Stimulated activated effector memory CD8-positive, alpha-beta T cell treated with anti-CD3 and anti-CD28 coated beads, Interleukin-12 subunit alpha, Interleukin-12 subunit beta, amount 100 ng/mL, for 72 hours (primary cell): ENCODE data around the gene C5AR2.
A peak's percentile ranks its signal among the peaks of the same experiment; 100 is the strongest.
"Not testable (repeated sequence)": the region's sequence is repeated elsewhere in the genome, so short reads cannot be mapped to it uniquely, and the experiment has no call there.

Experiments used
- ATAC-seq: fragments of 150-1000 bp; cut with Tn5 transposase; 2 replicates; pipeline ENCODE4 v1.10.0; 2021
- DNase-seq, 2 donors: peaks; one replicate each; pipeline ENCODE4 v3.0.0; 2021 to 2022; ENCODE audit warnings: low spot score in 2 of 2
- H3K27ac Mint-ChIP-seq: one replicate; pipeline ENCODE4 v1.8.0; 2022; ENCODE audit warnings: mild to moderate bottlenecking, mixed read lengths
- H3K36me3 Mint-ChIP-seq: one replicate; pipeline ENCODE4 v1.8.0; 2022; ENCODE audit warnings: mild to moderate bottlenecking, mixed read lengths
- H3K4me1 Mint-ChIP-seq: one replicate; pipeline ENCODE4 v1.8.0; 2022; ENCODE audit warnings: mixed read lengths
- H3K4me3 Mint-ChIP-seq: one replicate; pipeline ENCODE4 v1.8.0; 2022; ENCODE audit warnings: mild to moderate bottlenecking, mixed read lengths
- H3K9me3 Mint-ChIP-seq: one replicate; pipeline ENCODE4 v1.8.0; 2022; ENCODE audit warnings: mixed read lengths

C5AR2 gene

DNA sequence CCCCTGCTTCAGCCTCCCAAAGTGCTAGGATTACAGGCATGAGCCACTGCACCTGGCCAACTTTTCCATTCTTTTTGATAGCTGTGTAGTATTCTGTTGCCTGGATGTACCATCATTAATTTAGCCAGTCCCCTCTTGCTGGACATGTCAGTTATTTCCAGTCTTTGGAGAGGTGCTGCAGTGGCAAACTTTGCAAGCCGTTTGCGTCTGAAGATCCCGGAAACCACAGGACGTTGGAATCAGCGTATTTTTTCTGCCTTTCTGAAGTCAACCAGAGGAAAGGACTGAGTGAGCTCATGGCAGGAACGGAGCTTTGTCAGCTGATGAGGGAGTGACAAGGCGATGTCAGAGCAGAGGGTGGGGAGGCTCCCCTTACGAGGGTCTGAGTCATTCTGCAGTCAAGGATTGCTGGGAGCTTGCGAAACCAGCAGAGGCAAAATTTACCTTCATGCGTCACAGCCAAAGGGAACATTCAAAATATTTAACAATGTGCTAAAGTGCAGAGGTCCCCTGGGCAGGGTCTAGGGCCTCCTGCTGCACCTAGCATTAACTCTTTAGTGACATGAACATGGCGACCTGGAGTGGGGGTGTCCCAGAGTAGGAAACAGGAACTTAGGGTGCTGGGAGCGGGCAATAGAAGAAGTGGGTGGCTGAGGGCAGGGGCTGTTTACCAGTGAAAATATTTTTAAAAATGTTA lies 16.7 kb upstream of the C5AR2 start:
- H3K4me3 Mint-ChIP-seq = no peak overlapping the region
- H3K27ac Mint-ChIP-seq = no peak overlapping the region
- DNase-seq (no peak), ATAC-seq (peak; percentile 90)
- H3K36me3 Mint-ChIP-seq = no peaks in the 10 kb centered on the region
- no peaks in the 10 kb centered on the region for H3K9me3 Mint-ChIP-seq
- peaks cover 5% of the 10 kb centered on the region for H3K4me1 Mint-ChIP-seq

DNA sequence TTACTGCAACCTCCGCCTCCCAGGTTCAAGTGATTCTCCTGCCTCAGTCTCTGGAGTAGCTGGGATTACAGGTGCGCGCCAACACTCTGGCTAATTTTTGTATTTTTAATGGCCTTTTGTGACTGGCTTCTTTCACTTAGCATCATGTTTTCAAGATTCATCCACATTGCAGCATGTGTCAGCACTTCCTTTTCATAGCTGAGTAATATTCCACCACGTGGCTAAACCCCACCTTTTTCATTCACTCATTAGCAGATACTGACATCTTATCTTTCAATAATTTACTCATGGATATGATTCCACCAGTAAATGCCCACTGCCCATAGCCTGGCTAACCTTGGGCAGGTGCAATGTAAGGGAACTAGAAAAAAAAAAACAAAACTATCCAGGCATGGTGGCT lies 15.5 kb upstream of the C5AR2 start:
- no peak overlapping the region for H3K4me3 Mint-ChIP-seq
- H3K36me3 Mint-ChIP-seq = no peaks in the 10 kb centered on the region
- DNase-seq (no peak), ATAC-seq (no peak)
- no peaks in the 10 kb centered on the region for H3K9me3 Mint-ChIP-seq
- no peak overlapping the region for H3K27ac Mint-ChIP-seq
- H3K4me1 Mint-ChIP-seq = peaks cover 5% of the 10 kb centered on the region

DNA sequence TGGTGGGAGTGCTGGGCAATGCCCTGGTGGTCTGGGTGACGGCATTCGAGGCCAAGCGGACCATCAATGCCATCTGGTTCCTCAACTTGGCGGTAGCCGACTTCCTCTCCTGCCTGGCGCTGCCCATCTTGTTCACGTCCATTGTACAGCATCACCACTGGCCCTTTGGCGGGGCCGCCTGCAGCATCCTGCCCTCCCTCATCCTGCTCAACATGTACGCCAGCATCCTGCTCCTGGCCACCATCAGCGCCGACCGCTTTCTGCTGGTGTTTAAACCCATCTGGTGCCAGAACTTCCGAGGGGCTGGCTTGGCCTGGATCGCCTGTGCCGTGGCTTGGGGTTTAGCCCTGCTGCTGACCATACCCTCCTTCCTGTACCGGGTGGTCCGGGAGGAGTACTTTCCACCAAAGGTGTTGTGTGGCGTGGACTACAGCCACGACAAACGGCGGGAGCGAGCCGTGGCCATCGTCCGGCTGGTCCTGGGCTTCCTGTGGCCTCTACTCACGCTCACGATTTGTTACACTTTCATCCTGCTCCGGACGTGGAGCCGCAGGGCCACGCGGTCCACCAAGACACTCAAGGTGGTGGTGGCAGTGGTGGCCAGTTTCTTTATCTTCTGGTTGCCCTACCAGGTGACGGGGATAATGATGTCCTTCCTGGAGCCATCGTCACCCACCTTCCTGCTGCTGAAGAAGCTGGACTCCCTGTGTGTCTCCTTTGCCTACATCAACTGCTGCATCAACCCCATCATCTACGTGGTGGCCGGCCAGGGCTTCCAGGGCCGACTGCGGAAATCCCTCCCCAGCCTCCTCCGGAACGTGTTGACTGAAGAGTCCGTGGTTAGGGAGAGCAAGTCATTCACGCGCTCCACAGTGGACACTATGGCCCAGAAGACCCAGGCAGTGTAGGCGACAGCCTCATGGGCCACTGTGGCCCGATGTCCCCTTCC lies 11.8 kb upstream of the C5AR2 start:
- no peak for ATAC-seq
- DNase-seq = no peak
- Mint-ChIP-seq H3K27ac (no peak overlapping the region), H3K9me3 (no peaks in the 10 kb centered on the region), H3K36me3 (no peaks in the 10 kb centered on the region), H3K4me1 (peaks cover 5% of the 10 kb centered on the region), H3K4me3 (no peak overlapping the region)

DNA sequence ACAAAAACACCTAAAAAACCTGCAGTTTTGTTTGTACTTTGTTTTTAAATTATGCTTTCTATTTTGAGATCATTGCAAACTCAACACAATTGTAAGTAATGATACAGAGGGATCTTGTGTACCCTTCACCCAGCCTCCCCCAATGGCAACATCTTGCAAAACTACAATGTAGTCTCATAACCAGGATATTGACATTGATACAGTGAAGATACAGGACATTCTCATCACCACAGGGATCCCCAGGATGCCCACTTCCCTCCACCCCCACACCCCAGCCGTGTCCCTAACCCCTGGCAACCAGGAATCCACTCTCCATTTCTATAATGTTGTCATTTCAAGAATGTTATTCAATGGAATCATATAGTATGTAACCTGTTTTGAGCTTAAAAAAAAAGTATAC lies 10.3 kb upstream of the C5AR2 start:
- Mint-ChIP-seq H3K4me1 (no peaks in the 10 kb centered on the region), H3K27ac (no peak overlapping the region), H3K36me3 (no peaks in the 10 kb centered on the region), H3K9me3 (no peaks in the 10 kb centered on the region), H3K4me3 (no peak overlapping the region)
- DNase-seq = no peak
- ATAC-seq = no peak

DNA sequence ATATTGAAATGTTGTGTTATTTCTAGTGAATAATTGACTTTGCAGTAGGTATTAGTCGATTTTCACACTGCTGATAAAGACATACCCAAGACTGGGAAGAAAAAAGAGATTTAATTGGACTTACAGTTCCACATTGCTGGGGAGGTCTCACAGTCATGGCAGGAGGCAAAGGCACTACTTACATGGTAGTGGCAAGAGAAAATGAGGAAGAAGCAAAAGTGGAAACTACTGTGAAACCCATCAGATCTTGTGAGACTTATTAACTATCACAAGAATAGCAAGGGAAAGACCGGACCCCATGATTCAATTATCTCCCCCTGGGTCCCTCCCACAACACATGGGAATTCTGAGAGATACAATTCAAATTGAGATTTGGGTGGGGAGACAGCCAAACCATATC lies 9.9 kb upstream of the C5AR2 start:
- DNase-seq (no peak), ATAC-seq (no peak)
- Mint-ChIP-seq H3K36me3 (no peaks in the 10 kb centered on the region), H3K27ac (no peak overlapping the region), H3K4me3 (no peak overlapping the region), H3K9me3 (no peaks in the 10 kb centered on the region), H3K4me1 (no peaks in the 10 kb centered on the region)

DNA sequence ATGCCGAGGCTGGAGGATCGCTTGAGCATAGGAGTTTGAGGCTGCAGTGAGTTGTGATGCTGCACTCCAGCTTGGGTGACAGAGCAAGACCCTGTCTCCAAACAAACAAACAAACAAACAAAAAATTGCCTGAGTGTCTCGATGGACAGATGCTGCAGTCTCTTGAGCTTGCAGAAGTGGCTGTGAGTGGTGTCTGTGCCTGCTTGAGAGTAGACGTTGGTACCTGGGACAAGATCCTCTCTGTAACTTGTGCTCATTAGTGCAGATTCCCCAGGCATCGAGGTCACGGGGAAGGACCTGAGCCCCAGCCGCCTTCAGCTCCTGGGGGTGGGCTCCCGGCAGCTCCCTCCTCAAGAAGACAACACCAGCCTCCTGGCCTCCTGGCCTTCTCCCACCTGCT lies 8.6 kb upstream of the C5AR2 start:
- ATAC-seq = no peak
- no peaks in the 10 kb centered on the region for H3K36me3 Mint-ChIP-seq
- H3K9me3 Mint-ChIP-seq = no peaks in the 10 kb centered on the region
- no peak overlapping the region for H3K27ac Mint-ChIP-seq
- no peak overlapping the region for H3K4me3 Mint-ChIP-seq
- no peaks in the 10 kb centered on the region for H3K4me1 Mint-ChIP-seq
- DNase-seq = no peak

DNA sequence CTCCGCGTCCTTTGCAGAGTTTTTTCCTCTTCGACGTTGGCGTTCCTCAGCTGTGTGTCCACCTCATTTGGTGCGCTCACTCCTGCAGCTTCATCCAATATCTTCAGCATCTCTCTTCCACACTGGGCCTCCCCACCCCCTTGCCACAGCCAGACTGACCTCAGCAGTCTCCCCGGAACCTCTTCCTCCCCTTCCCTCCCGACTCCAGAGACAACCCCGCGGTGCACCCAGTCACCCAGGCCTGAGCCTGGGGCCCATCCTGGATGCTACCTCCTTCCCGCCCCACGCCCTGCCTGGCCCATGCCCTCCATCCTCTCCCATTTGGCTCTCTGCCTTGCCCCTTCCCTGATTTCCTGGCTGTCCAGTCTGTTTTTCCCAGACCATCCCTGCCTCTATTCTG lies 8.1 kb upstream of the C5AR2 start:
- Mint-ChIP-seq H3K4me1 (no peaks in the 10 kb centered on the region), H3K4me3 (no peak overlapping the region), H3K36me3 (no peaks in the 10 kb centered on the region), H3K27ac (no peak overlapping the region), H3K9me3 (no peaks in the 10 kb centered on the region)
- DNase-seq (no peak), ATAC-seq (no peak)

DNA sequence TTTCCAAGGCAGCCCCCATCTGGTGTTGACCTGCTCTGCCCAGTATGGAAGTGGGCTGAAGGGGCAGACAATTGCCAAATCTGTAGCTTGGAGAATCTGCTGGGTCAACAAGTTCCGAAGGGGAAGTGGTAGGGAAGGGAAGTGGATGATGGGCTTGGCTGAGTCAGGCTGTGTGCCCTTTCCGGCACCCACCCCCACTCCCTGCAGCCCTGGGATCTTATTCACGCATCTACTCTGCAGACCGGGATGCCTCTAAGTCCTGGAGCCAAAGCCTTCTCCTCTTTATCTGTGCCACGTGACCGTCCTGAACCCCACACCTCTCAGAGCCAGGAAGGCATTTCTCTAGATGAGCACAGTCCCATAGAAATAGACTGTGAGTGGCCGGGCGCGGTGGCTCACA lies 7.5 kb upstream of the C5AR2 start:
- H3K27ac Mint-ChIP-seq = no peak overlapping the region
- H3K36me3 Mint-ChIP-seq = no peaks in the 10 kb centered on the region
- ATAC-seq (no peak), DNase-seq (no peak)
- no peak overlapping the region for H3K4me3 Mint-ChIP-seq
- no peaks in the 10 kb centered on the region for H3K9me3 Mint-ChIP-seq
- H3K4me1 Mint-ChIP-seq = no peaks in the 10 kb centered on the region

DNA sequence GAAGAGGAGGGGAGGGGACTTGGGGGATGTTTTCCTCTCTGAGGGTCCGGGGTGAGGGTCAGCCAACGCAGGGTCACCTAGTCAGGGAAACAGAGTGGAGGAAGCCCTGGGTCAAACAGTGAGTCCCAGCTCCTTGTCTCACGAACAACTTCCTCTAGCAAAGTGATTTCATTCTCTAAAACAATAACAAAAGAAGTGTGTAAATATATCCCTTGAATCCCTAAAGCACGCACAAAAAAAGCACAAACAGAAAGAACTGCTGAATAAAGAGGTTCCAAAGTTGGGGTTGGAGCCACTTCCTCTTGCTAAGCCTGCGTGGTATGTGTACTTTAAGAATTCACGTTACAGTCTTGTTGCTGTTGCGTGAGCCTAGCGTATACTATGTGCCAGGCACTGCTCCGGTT lies 1.5 kb upstream of the C5AR2 start:
- no peak overlapping the region for H3K27ac Mint-ChIP-seq
- no peaks in the 10 kb centered on the region for H3K36me3 Mint-ChIP-seq
- H3K9me3 Mint-ChIP-seq = no peaks in the 10 kb centered on the region
- DNase-seq = no peak
- no peaks in the 10 kb centered on the region for H3K4me1 Mint-ChIP-seq
- no peak overlapping the region for H3K4me3 Mint-ChIP-seq
- no peak for ATAC-seq

DNA sequence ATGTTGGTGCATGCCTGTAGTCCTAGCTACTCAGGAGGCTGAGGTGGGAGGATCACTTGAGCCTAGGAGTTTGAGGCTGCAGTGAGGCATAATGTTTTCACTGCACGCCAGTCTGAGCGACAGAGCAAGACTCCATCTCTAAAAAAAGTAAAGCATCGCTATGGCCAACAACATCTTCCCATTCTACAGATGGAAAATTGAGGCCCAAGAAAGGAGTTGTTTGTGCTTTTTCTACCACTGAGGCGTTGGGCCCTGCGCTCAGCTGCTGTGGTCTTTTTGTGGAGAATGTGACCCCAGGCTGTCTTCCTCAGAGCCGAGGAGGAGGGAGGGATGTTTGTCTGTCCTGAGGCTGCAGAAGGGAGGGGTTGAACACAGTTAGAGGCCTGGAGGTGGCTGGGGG lies 485 bp upstream of the C5AR2 start:
- Mint-ChIP-seq H3K4me3 (no peak overlapping the region), H3K9me3 (no peaks in the 10 kb centered on the region), H3K36me3 (no peaks in the 10 kb centered on the region), H3K27ac (no peak overlapping the region), H3K4me1 (peaks cover 5% of the 10 kb centered on the region)
- ATAC-seq = no peak
- no peak for DNase-seq

DNA sequence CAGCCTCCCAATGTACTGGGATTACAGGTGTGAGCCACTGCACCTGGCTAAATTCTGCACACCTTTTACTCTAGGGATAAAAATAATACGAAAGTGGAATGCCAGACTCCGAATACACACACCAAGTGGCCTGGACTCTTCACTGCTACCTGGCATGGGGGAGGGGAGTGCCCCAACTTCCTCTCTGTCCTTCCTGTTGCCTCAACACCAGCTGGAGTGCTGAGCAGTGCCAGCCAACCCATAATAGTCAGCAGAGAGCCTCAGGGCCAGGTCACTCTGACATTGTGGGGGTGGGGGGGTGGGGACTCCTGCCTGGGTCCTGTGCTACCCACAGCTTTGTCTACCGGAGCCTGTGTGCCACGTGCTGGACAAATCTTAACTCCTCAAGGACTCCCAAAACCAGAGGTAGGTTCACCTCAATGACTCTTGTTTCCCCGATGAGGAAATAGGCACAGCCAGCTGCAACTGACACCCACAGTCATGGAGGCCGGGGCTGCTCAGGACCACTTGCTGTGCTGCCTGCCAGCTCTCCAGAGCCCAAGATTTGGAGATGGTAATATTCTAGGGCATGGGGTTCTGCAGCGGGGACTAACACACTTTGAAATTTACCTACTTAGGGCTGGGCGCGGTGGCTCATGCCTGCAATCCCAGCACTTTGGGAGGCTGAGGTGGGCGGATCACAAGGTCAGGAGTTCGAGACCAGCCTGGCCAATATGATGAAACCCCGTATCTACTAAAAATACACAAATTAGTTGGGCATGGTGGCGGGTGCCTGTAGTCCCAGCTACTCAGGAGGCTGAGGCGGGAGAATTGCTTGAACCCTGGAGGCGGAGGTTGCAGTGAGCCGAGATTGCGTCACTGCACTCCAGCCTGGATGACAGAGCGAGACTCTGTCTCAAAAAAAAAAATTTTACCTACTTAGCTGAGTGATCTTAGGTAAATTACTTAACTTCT lies 5.1 kb downstream of the C5AR2 start:
- H3K4me3 Mint-ChIP-seq = peak overlapping the region; percentile 22
- H3K4me1 Mint-ChIP-seq = peaks cover 13% of the 10 kb centered on the region
- peak overlapping the region; percentile 90 for H3K27ac Mint-ChIP-seq
- peak; percentile 47 for ATAC-seq
- H3K9me3 Mint-ChIP-seq, H3K36me3 Mint-ChIP-seq, DNase-seq: not testable (repeated sequence)

DNA sequence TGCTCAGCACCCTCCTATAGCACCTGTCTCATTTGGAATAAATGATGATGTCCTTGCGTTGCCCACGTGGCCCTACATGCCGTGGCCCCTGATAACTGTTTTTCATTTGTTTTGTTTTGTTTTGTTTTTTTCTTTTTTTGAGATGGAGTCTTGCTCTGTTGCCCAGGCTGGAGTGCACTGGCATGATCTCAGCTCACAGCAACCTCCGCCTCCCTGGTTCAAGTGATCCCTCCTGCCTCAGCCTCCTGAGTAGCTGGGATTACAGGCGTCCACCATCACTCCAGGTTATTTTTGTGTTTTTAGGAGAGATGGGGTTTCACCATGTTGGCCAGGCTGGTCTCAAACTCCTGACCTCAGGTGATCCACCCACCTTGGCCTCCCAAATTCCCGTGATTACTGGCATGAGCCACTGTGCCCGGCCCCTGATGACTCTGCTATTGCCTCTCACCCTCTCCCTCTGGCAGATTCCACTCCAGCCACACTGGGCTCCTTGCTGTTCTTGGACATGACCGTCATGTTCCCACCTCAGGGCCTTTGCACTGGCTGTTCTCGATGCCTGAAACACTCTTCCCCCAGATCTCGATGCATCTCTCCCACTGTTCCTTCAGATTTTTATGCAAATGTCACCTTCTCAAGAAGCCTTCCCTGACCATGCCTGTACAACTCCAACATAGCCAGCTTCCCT lies 7.4 kb downstream of the C5AR2 start:
- Mint-ChIP-seq H3K4me1 (peaks cover 13% of the 10 kb centered on the region), H3K36me3 (no peaks in the 10 kb centered on the region), H3K4me3 (no peak overlapping the region), H3K9me3 (no peaks in the 10 kb centered on the region), H3K27ac (no peak overlapping the region)
- ATAC-seq (no peak), DNase-seq (no peak)

DNA sequence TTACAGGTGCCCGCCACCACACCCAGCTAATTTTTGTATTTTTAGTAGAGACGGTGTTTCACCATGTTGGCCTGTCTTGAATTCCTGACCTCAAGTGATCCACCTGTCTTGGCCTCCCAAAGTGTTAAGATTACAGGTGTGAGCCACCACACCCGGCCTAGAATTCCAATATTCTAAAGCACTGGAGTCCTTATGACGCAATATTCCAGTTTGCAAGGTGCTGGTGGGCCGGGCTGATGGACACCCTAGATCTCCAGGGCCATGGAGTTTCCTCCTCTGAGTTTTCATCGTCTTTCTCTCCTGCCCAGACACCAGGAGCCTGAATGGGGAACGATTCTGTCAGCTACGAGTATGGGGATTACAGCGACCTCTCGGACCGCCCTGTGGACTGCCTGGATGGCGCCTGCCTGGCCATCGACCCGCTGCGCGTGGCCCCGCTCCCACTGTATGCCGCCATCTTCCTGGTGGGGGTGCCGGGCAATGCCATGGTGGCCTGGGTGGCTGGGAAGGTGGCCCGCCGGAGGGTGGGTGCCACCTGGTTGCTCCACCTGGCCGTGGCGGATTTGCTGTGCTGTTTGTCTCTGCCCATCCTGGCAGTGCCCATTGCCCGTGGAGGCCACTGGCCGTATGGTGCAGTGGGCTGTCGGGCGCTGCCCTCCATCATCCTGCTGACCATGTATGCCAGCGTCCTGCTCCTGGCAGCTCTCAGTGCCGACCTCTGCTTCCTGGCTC lies 8.7 kb downstream of the C5AR2 start:
- H3K27ac Mint-ChIP-seq = no peak overlapping the region
- no peak overlapping the region for H3K4me3 Mint-ChIP-seq
- H3K9me3 Mint-ChIP-seq = no peaks in the 10 kb centered on the region
- H3K4me1 Mint-ChIP-seq = peaks cover 13% of the 10 kb centered on the region
- ATAC-seq (no peak), DNase-seq (no peak)
- H3K36me3 Mint-ChIP-seq = no peaks in the 10 kb centered on the region

DNA sequence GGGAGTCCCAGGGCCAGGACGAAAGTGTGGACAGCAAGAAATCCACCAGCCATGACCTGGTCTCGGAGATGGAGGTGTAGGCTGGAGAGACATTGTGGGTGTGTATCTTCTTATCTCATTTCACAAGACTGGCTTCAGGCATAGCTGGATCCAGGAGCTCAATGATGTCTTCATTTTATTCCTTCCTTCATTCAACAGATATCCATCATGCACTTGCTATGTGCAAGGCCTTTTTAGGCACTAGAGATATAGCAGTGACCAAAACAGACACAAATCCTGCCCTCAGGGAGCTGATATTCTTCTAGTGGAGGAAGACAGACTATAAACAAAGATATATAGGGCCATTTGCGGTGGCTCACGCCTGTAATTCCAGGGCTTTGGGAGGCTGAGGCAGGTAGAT lies 9.8 kb downstream of the C5AR2 start:
- no peak for DNase-seq
- Mint-ChIP-seq H3K27ac (no peak overlapping the region), H3K36me3 (no peaks in the 10 kb centered on the region), H3K4me3 (no peak overlapping the region), H3K9me3 (no peaks in the 10 kb centered on the region), H3K4me1 (peaks cover 5% of the 10 kb centered on the region)
- no peak for ATAC-seq
